OCI-LY3 (cell line): ENCODE measurements around the gene KLHL35.

Experiments
- CTCF ChIP-seq: fragments of 200-600, 300-600 bp; sonication (generic); IDR thresholded peaks from 2 replicates; pipeline ENCODE4 v1.5.1; 2014; ENCODE audit warnings: antibody characterized with exemption, low read length, low read depth
- EZH2phosphoT487 ChIP-seq: fragments of 200-600 bp; shearing (Covaris generic); IDR thresholded peaks from 2 replicates; pipeline ENCODE4 v1.6.1; 2018; ENCODE audit warnings: antibody characterized with exemption, mixed run types, low read depth

GRCh38 chr11:75423721-75424120 is 9.3 kb downstream of the KLHL35 start:
- TF ChIP-seq EZH2phosphoT487: no peak
- TF ChIP-seq CTCF: no peak
